SK-N-DZ (cell line): ENCODE results near the gene PPP1R36.

Experiments
- small RNA-seq, 2 experiments: library from RNA; depleted of rRNA; stranded (forward); fragments of <200 nt; gene quantifications; one replicate each; pipeline ENCODE3, GENCODE V24; 2014

The PPP1R36 gene

Small RNA genes lying within 50 kb of the gene (small RNA-seq; reads per million reads assigned to genes)
- gene AL049869.4, result 0 reads per million in 2 experiments
